Erythroblast (primary cell): ENCODE data around the gene RAB11FIP5.

Experiments used
- GATA1 ChIP-seq: IDR thresholded peaks from 2 replicates; pipeline ENCODE4 v1.6.1; 2011; ENCODE audit warnings: low read depth, mild to moderate bottlenecking, control low read depth, low read length, moderate library complexity
- POLR2A ChIP-seq: IDR thresholded peaks from 2 replicates; pipeline ENCODE4 v1.6.1; 2011; ENCODE audit warnings: mild to moderate bottlenecking, low read length

- TF ChIP-seq POLR2A (no peak), GATA1 (no peak)
Observed at GRCh38 chr2:73043929-73044832, 68.6 kb downstream of the RAB11FIP5 start.
